ENCODE measurements around the gene NOB1.
"Not testable (repeated sequence)": the region's sequence is repeated elsewhere in the genome, so short reads cannot be mapped to it uniquely, and the experiment has no call there.

The NOB1 gene

DNA sequence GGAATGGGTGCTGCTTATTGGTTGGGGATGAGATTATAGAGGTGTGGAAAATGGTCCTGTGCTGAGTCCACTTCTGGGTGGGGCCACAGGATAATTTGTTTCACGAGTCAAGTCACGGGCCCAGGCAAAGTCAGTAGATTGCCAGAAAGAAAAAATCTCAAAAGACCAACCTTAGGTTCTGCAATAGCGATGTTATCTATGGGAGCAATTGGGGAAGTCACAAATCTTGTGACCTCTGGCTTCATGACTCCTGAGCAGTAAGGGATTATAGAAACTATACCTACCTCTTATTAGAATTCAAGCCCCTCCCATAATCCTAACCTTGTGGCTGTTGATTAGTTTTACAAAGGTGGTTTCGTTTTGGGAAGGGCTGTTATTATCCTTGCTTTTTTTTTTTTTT lies 38.8 kb upstream of the NOB1 start:
- H3K4me3 ChIP-seq (ENCODE audit: low read length), result no peak overlapping the region
- DNase-seq (ENCODE audit: low read depth), result no peak
- TF ChIP-seq, protein P1, sequence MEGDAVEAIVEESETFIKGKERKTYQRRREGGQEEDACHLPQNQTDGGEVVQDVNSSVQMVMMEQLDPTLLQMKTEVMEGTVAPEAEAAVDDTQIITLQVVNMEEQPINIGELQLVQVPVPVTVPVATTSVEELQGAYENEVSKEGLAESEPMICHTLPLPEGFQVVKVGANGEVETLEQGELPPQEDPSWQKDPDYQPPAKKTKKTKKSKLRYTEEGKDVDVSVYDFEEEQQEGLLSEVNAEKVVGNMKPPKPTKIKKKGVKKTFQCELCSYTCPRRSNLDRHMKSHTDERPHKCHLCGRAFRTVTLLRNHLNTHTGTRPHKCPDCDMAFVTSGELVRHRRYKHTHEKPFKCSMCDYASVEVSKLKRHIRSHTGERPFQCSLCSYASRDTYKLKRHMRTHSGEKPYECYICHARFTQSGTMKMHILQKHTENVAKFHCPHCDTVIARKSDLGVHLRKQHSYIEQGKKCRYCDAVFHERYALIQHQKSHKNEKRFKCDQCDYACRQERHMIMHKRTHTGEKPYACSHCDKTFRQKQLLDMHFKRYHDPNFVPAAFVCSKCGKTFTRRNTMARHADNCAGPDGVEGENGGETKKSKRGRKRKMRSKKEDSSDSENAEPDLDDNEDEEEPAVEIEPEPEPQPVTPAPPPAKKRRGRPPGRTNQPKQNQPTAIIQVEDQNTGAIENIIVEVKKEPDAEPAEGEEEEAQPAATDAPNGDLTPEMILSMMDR (conservative IDR thresholded peaks at IDR 0.05; ENCODE audit: low read depth, low read length), result no peak

DNA sequence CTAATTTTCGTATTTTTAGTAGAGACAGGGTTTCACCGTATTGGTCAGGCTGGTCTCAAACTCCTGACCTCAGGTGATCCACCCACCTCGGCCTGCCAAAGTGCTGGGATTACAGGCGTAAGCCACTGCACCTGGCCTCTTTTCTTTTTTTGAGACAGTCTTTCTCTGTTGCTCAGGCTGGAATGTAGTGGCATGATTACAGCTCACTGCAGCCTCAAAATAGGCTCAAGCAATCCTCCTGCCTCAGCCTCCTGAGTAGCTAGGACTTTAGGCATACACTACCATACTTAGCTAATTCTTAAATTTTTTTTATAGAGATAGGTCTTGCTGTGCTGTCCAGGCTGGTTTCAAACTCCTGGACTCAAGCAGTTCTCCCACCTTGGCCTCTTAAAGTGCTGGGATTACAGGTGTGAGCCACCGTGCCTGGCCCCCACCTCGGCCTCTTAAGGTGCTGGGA lies 36.7 kb upstream of the NOB1 start:
- not testable (repeated sequence) for H3K4me3 ChIP-seq (ENCODE audit: low read length); DNase-seq (ENCODE audit: low read depth)

DNA sequence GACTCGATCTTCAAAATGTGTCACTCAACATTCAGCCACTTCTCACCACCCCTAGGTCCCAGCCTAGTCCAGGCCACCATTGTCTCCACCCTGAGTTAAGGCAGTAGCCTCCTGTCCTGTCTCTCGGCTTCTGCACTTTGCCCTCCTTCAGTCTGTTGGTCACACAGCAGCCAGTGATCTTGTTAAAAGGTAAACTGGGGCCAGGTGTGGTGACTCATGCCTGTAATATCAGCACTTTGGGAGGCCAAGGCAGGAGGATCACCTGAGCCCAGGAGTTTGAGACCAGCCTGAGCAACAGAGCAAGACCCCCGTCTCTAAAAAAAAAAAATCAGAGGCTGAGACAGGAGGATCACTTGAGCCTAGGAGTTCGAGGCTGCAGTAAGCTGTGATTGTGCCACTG lies 33.2 kb upstream of the NOB1 start:
- no peak for DNase-seq (ENCODE audit: low read depth)
- H3K4me3 ChIP-seq (ENCODE audit: low read length), result no peak overlapping the region
- TF ChIP-seq, protein P1 (conservative IDR thresholded peaks at IDR 0.05; ENCODE audit: low read depth, low read length), result no peak

DNA sequence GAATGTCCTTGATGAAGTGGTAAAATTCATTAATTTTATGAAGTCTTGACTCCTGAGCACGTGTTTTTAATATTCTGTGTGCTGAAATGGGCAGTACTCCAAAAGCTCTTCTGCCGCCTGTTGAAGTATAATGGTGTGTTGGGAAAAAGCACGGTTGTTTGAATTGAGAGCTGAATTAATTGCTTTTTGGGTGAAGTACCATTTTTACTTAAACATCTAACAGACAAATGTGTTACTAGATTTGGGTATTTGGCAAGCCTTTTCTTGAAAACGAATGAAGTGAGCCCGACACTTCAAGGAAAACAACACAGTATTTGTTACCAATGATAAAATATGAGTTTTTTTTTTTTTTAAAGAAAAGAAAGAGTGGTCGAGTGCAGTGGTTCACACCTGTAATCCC lies 29.9 kb upstream of the NOB1 start:
- no peak for DNase-seq (ENCODE audit: low read depth)
- TF ChIP-seq, protein P1 (conservative IDR thresholded peaks at IDR 0.05; ENCODE audit: low read depth, low read length), result no peak
- H3K4me3 ChIP-seq (ENCODE audit: low read length), result no peak overlapping the region

DNA sequence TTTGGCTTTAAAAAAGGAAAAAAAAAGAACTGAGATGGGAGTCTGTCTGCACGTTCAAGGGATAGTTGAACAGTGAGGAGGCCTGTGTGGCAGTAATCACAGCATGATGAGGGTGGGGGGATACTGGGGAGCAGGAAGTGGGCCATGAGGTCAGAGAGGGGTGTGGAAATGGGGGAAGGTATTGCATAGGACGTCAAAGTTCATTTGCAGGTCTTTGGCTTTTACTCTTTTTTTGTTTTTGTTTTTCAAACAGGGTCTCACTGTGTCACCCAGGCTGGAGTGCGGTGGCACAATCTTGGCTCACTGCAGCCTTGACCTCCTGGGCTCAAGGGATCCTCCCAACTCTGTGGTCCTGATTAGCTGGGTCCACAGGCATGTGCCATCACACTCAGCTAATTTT lies 26.4 kb upstream of the NOB1 start:
- H3K4me3 ChIP-seq (ENCODE audit: low read length), result no peak overlapping the region
- TF ChIP-seq, protein P1 (conservative IDR thresholded peaks at IDR 0.05; ENCODE audit: low read depth, low read length), result no peak

DNA sequence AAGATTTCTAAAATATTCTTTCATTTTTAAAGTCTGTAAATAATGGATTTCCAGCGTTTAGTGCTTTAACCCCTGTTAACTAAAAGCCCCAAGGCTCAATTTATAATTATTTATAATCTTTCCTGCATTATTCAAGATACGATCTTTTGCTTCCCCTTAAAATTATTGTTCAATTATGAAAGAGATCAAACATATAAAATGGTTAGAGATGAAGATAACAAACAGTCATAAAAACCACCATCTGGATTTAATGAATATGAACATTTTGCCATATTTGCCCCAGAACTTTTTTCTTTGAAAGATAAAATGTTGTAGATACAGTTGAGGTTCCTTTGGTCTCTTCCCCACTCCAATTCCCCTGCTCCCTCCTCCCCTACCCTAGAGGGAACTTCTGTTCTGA lies 25.0 kb upstream of the NOB1 start:
- no peak for DNase-seq (ENCODE audit: low read depth)
- TF ChIP-seq, protein P1 (conservative IDR thresholded peaks at IDR 0.05; ENCODE audit: low read depth, low read length), result no peak
- H3K4me3 ChIP-seq (ENCODE audit: low read length), result no peak overlapping the region

More for the DNA sequence above, 26.4 kb upstream of the NOB1 start:
- no peak for DNase-seq (ENCODE audit: low read depth)

DNA sequence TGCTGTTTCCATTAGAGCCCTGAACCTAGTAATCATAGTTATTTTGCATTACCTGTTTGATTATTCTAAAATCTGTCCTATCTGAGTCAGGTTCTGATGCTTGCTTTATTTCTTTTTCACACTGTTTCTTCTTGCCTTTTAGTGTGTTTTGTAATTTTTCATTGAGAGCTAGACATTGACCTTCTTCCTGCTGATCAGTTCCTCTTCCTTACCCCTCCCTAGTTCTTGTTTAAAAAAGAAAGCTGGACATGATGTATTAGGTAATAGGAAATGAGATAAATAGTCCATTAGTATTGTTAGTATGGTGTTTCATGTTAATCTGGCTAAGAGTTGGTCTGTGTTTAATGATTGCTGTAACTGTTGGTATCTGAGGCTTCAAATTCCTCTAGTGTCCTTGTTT lies 20.8 kb upstream of the NOB1 start:
- TF ChIP-seq, protein P1 (conservative IDR thresholded peaks at IDR 0.05; ENCODE audit: low read depth, low read length), result no peak
- no peak overlapping the region for H3K4me3 ChIP-seq (ENCODE audit: low read length)
- DNase-seq (ENCODE audit: low read depth), result no peak
